ENCODE measurements around the gene UTP14C.
A peak's percentile ranks its signal among the peaks of the same experiment; 100 is the strongest.
"Not testable (repeated sequence)": the region's sequence is repeated elsewhere in the genome, so short reads cannot be mapped to it uniquely, and the experiment has no call there.

Gene UTP14C, protein sequence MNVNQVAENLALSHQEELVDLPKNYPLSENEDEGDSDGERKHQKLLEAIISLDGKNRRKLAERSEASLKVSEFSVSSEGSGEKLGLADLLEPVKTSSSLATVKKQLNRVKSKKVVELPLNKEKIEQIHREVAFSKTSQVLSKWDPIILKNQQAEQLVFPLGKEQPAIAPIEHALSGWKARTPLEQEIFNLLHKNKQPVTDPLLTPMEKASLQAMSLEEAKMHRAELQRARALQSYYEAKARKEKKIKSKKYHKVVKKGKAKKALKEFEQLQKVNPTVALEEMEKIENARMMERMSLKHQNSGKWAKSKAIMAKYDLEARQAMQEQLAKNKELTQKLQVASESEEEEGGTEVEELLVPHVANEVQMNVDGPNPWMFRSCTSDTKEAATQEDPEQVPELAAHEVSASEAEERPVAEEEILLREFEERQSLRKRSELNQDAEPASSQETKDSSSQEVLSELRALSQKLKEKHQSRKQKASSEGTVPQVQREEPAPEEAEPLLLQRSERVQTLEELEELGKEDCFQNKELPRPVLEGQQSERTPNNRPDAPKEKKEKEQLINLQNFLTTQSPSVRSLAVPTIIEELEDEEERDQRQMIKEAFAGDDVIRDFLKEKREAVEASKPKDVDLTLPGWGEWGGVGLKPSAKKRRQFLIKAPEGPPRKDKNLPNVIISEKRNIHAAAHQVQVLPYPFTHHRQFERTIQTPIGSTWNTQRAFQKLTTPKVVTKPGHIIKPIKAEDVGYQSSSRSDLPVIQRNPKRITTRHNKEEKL

DNA sequence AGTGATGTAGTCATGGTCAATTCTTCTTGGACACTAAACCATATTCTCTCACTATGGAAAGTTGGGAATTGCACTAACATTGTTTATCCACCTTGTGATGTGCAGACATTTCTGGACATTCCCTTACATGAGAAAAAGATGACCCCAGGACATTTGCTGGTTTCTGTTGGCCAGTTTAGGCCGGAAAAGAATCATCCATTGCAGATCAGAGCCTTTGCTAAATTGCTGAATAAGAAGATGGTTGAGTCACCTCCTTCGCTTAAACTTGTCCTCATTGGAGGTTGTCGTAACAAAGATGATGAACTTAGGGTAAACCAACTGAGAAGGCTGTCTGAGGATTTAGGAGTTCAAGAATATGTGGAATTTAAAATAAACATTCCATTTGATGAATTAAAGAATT is at the start of gene UTP14C:
UTP14C (plus strand) TSS at position 211 of the 400 bp plus-strand sequence. CDS start 4,114 bp downstream, outside the sequence.
- Mint-ChIP-seq H3K4me1 (peaks cover 34% of the 10 kb centered on the region), H3K9me3 (peaks cover 2% of the 10 kb centered on the region), H3K36me3 (peaks cover 92% of the 10 kb centered on the region), H3K27ac (no peak within 1 kb of the TSS), H3K4me3 (no peak within 1 kb of the TSS)
- DNase-seq (ENCODE audit: low spot score in 2 of 2) (no peak), ATAC-seq (no peak)

DNA sequence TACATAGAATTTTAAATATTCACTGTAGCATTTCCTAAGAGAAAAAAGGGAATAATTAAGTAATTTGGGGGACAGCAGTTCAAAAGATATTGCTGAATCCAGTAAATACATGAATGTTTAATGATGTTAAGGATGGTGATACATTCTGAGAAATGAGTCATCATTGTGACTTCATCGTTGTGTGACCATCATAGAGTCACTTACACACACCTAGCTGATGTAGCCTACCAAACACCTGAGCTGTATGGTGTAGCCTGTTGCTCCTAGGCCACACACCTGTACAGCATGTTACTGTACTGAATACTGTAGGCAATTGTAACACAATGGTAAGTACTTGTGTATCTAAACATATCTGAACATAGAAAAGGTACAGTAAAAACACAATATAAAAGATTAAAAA is 48.1 kb upstream of the UTP14C start:
- Mint-ChIP-seq H3K4me3 (no peak overlapping the region), H3K9me3 (no peaks in the 10 kb centered on the region), H3K27ac (no peak overlapping the region), H3K36me3 (peaks cover 7% of the 10 kb centered on the region), H3K4me1 (no peaks in the 10 kb centered on the region)
- ATAC-seq (peak; percentile 78), DNase-seq (ENCODE audit: low spot score in 2 of 2) (no peak)

DNA sequence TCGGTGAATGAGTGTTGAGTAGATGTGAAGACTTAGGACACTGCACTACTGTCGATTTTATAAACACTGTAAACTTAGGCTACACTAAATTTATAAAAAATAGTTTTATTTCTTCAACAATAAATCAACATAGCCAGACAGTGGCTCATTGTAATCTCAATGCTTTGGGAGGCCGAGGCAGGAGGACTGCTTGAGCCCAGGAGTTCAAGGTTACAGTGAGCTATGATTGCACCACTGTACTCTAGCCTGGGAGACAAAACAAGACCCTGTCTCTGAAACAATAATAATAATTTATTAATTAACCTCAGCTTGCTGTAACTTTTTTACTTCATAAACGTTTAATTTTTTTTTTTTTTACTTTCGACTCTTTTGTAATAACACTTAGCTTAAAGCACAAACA is 47.6 kb upstream of the UTP14C start:
- DNase-seq (ENCODE audit: low spot score in 2 of 2): no peak
- Mint-ChIP-seq H3K4me3 (no peak overlapping the region), H3K36me3 (peaks cover 7% of the 10 kb centered on the region), H3K27ac (no peak overlapping the region), H3K4me1 (no peaks in the 10 kb centered on the region), H3K9me3 (no peaks in the 10 kb centered on the region)
- no peak for ATAC-seq

DNA sequence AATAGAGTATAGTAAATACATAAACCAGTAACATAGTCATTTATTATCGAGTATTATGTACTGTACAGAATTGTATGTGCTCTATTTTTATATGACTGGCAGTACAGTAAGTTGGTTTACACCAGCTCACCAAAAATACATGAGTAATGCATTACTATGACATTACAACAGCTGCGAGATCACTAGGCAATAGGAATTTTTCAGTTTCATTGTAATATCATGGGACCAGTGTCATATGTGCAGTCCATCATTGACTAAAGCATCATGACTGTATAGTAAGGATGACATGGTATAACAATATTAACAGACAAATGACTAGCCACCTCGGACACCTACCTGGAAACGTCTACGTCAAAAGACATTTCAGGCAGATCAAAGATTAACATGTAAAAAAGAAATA is 46.9 kb upstream of the UTP14C start:
- DNase-seq (ENCODE audit: low spot score in 2 of 2) (no peak), ATAC-seq (no peak)
- H3K9me3 Mint-ChIP-seq: no peaks in the 10 kb centered on the region
- no peaks in the 10 kb centered on the region for H3K36me3 Mint-ChIP-seq
- no peak overlapping the region for H3K27ac Mint-ChIP-seq
- H3K4me1 Mint-ChIP-seq: no peaks in the 10 kb centered on the region
- no peak overlapping the region for H3K4me3 Mint-ChIP-seq

DNA sequence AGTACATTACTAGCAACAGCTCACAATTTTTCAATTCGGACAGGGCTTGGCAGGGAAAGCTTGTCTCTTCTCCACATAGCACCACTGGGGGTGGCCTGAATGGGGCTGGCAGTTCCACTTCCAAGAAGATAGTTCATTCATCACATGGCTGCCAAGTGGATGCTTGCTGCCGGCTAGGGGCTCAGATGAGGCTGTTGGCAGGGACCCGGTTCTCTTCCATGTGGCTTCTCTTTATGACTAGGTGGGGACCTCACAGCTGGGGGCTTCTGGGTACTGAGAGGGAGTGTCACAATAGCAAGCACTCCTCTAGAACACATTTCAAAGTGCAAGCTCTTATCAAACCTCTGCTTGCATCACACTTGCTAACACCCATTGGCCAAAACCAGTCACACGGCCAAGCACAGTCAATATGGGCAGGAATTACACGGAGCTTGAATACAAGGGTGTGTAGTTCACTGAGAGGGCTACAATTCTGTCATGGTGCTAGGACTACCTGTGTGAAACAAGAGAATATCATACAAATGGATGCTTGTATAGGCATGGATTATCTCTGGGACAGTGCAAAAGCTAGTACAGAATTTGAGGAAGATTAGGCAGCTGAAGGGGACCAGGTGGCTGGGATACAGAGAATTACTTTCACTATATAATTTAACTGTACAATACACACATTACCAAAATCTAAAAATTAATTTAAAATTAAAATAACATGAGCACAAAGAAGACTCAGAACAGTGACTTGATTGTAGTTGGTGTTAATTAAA is 45.5 kb upstream of the UTP14C start:
- no peak for DNase-seq (ENCODE audit: low spot score in 2 of 2)
- H3K27ac Mint-ChIP-seq: no peak overlapping the region
- no peaks in the 10 kb centered on the region for H3K4me1 Mint-ChIP-seq
- no peaks in the 10 kb centered on the region for H3K9me3 Mint-ChIP-seq
- no peaks in the 10 kb centered on the region for H3K36me3 Mint-ChIP-seq
- no peak overlapping the region for H3K4me3 Mint-ChIP-seq
- no peak for ATAC-seq

DNA sequence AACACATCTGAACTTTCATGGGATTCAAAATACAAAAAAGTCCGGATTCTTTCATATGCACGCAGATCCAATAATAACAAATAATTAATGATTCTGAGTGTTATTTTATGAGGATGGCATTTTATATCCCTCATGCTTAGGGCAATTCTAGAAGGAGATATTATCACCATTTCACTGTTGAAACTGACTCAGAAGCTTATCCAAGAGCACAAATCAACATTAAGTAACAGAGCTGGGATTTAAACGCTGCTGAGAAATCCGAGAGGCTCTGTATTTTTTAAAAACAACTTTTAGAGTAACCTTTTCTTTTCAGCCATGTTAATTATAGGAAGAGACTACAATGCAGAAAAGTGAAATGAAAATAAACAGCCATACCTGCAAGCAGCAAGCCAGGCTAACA is 43.6 kb upstream of the UTP14C start:
- ATAC-seq (no peak), DNase-seq (ENCODE audit: low spot score in 2 of 2) (no peak)
- no peaks in the 10 kb centered on the region for H3K36me3 Mint-ChIP-seq
- H3K4me3 Mint-ChIP-seq: no peak overlapping the region
- no peak overlapping the region for H3K27ac Mint-ChIP-seq
- no peaks in the 10 kb centered on the region for H3K4me1 Mint-ChIP-seq
- H3K9me3 Mint-ChIP-seq: no peaks in the 10 kb centered on the region

DNA sequence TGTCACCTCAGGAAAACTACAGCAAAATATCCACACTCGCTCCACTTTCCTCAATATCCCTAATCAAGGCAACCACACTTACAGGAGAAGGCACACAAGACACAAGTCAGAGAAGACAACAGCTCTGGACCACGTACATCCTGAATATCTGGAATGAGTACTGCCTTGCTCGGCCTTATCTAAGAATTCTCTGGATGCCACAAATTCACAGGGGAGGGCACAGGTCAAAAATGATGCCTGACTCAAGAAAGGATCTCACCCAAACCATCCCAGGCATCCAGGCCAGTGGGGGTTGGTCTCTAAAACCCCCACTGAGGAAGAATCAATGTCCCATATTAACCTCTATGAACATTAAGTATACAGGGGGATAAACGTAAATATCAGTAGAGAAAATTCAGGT is 43.1 kb upstream of the UTP14C start:
- H3K36me3 Mint-ChIP-seq: no peaks in the 10 kb centered on the region
- ATAC-seq (no peak), DNase-seq (ENCODE audit: low spot score in 2 of 2) (no peak)
- no peaks in the 10 kb centered on the region for H3K4me1 Mint-ChIP-seq
- H3K27ac Mint-ChIP-seq: no peak overlapping the region
- no peaks in the 10 kb centered on the region for H3K9me3 Mint-ChIP-seq
- no peak overlapping the region for H3K4me3 Mint-ChIP-seq

DNA sequence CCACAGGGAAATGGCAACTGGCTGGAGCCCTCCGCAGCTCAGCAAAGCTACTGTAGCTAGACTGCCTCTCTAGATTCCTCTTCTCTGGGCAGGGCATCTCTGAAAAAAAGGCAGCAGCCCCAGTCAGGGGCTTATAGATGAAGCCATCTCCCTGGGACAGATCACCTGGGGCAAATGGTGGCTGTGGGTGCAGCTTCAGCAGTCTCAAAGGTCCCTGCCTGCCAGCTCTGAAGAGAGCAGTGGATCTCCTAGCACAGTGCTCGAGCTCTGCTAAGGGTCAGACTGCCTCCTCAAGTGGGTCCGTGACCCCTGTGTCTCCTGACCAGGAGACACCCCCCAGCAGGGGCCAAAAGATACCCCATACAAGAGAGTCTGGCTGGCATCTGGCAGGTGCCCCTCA is 41.2 kb upstream of the UTP14C start:
- H3K36me3 Mint-ChIP-seq; ATAC-seq; H3K4me1 Mint-ChIP-seq; H3K4me3 Mint-ChIP-seq; H3K9me3 Mint-ChIP-seq; H3K27ac Mint-ChIP-seq; DNase-seq (ENCODE audit: low spot score in 2 of 2): not testable (repeated sequence)

DNA sequence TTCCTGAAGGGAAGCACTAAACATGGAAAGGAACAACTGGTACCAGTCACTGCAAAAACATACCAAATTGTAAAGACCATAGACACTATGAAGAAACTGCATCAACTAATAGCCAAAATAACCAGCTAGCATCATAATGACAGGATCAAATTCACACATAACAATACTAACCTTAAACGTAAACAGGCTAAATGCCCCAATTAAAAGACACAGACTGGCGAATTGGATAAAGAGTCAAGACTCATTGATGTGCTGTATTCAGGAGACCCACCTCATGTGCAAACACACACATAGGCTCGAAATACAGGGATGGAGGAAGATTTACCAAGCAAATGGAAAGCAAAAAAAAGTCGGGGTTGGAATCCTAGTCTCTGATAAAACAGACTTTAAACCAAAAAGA is 39.6 kb upstream of the UTP14C start:
- not testable (repeated sequence) for H3K4me3 Mint-ChIP-seq; H3K4me1 Mint-ChIP-seq; DNase-seq (ENCODE audit: low spot score in 2 of 2); H3K27ac Mint-ChIP-seq; H3K36me3 Mint-ChIP-seq; H3K9me3 Mint-ChIP-seq; ATAC-seq

DNA sequence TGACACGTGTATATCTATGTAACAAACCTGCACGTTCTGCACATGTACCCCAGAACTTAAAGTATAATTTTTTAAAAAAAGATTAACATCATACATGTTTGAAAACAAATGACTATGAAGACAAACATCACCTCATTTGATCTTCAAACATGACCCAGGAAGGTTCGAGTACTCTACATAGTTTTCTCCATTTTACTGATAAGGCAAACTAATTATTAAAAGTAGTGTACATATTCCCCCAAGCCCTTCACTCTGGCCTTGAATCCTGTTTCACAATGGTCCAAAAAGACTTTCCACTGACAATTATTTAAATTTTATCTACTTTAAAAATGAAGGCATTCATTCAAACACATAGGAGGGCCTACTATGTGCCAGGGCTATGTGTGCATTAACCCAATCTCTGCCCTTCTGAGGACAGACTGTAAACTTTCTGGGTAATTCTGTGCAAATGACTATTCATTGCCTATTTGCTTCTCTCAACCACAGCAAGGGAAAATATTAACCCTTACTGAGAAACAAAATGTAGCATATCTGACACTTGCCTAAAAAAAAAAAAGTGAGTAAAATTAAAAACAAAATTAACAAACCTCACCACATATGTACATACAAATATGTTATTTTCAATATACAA is 35.4 kb upstream of the UTP14C start:
- no peak for DNase-seq (ENCODE audit: low spot score in 2 of 2)
- no peak overlapping the region for H3K27ac Mint-ChIP-seq

DNA sequence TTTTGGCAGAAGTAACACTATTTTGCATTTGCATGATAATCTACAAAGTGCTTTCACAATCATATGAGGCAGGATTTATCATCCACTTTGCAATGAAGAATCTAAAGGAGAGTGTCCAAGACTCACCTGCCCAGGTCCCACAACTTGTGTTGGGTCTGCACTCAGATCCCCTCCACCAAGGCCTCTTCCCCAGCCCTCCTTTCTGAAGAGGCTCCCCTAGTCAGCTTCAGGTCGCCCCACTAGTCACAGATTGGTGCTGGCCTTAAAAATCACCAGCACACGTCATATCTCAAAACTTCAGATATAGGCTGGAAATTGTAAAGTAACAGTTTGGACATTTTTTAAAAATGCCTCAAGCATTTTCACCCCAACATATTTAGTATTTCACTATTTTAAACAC is 30.8 kb upstream of the UTP14C start:
- ATAC-seq (no peak), DNase-seq (ENCODE audit: low spot score in 2 of 2) (no peak)
- Mint-ChIP-seq H3K9me3 (no peaks in the 10 kb centered on the region), H3K36me3 (no peaks in the 10 kb centered on the region), H3K4me3 (no peak overlapping the region), H3K4me1 (no peaks in the 10 kb centered on the region), H3K27ac (no peak overlapping the region)

More for the DNA sequence above, 35.4 kb upstream of the UTP14C start:
- H3K4me1 Mint-ChIP-seq: no peaks in the 10 kb centered on the region
- no peak overlapping the region for H3K4me3 Mint-ChIP-seq
- no peaks in the 10 kb centered on the region for H3K36me3 Mint-ChIP-seq
- no peaks in the 10 kb centered on the region for H3K9me3 Mint-ChIP-seq
- ATAC-seq: no peak

DNA sequence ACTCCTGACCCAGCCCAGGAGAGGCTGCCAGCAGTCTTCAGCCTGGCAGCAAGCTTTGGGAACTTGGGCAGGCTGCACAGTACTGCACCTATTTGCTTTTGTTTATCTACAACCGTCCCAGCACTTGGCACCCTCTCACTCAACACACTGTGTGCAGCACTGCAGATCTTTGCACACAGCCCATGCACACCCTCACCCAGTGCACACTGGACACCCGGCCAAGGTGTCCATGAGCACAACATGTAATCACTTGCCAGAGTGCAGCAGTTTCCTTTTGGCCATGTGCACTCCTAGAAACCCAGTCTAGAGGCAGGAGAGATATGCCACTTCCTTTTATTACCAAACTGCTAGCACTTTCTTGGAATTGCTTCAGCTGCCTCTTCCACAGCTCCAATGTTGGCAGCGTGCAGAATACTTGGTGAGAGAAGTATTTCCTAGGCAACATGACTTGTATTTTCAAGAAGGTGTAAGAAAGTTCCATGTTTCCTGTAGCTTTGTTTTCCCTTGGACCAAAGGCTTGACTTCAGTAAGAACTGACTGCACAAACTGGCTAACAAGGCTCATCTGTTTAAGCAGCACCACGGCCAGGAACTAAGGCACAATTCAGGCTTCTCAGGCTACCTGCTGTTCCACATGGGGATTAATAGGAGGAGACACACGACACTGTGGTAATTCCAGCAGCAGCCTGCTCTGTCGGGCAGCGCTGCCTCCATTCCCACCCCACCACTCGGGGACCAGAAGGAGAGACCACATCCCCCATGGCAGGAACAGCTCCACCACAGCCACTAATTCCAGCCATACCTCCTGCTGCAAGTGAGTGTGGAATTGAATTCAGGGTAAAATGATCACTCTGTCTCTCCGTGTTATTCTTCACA is 28.6 kb upstream of the UTP14C start:
- no peak overlapping the region for H3K27ac Mint-ChIP-seq
- no peaks in the 10 kb centered on the region for H3K4me1 Mint-ChIP-seq
- no peaks in the 10 kb centered on the region for H3K9me3 Mint-ChIP-seq
- no peaks in the 10 kb centered on the region for H3K36me3 Mint-ChIP-seq
- DNase-seq (ENCODE audit: low spot score in 2 of 2) (no peak), ATAC-seq (peak; percentile 45)
- no peak overlapping the region for H3K4me3 Mint-ChIP-seq

DNA sequence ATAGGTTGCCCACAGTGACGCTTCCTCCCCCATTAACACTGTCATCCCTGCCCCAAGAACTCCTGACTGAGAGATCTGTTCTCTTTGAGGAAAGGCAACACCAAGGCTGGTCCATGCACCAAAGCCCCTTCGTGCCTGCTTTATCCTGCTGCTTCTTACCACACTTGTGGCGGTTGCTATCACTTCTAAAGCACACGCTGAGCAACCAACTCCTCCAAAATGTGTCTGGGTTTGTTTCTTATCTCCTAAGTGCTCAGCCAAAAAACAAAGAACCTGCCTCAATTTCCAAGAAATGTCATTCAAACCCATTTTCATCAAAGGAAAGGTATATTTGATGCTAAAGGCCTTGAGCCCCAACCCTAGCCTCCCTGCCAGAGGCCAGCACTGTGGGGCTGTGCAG is 27.9 kb upstream of the UTP14C start:
- no peaks in the 10 kb centered on the region for H3K4me1 Mint-ChIP-seq
- no peak for ATAC-seq
- no peaks in the 10 kb centered on the region for H3K36me3 Mint-ChIP-seq
- no peak overlapping the region for H3K4me3 Mint-ChIP-seq
- H3K27ac Mint-ChIP-seq: no peak overlapping the region
- no peak for DNase-seq (ENCODE audit: low spot score in 2 of 2)
- no peaks in the 10 kb centered on the region for H3K9me3 Mint-ChIP-seq

DNA sequence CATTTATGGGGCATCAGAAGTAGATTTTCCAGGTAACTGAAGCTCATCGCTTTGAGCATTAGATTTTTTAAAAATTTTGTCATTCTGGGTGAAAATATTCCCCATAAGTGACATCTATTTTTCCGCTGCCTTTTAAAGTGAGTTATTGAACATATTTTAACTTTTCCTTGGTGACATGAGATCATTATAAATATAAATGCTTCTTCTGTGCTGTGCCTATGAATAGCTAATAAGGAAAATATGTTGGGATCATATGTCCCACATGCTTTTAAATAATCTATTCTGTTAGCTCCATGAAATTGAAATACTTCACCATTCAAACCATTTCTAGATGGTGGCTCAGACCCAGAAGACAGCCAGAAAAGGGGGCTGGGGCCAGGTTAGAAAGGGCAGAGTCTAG is 27.3 kb upstream of the UTP14C start:
- Mint-ChIP-seq H3K4me3 (no peak overlapping the region), H3K27ac (no peak overlapping the region), H3K9me3 (no peaks in the 10 kb centered on the region), H3K4me1 (no peaks in the 10 kb centered on the region), H3K36me3 (no peaks in the 10 kb centered on the region)
- no peak for DNase-seq (ENCODE audit: low spot score in 2 of 2)
- ATAC-seq: no peak
